HG03159 (cell line): Measurements from ENCODE around the gene SLC17A4.

Source experiments
- ATAC-seq: cut with Tn5 transposase; IDR thresholded peaks from one replicate; pipeline ENCODE4 v1.9.1; 2021; ENCODE audit warnings: mild to moderate bottlenecking, moderate library complexity; ENCODE audit not compliant: unreplicated experiment

Gene SLC17A4

DNA sequence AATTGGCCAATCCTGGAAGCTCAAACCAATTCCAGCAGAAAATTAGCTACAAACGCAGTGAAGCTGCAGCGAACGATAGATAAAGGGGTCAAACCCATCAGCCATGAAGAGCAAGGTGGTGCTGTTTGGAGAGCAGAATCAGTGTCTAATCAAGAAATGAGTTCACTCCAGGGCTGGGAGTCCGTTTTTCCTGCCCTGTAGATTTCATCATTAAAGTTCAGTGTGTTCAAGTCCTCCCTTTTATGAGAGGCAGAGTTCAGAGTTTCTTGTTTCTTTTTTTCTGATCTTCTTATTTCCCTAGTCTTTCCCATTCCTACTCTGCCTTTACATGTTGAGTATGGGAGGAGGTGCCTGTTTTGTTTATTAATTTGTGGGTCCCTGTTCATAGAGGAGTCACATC lies 46.9 kb downstream of the SLC17A4 start:
- ATAC-seq, result no peak

GRCh38 chr6:25804804-25805203 lies 50.3 kb downstream of the SLC17A4 start:
- no peak for ATAC-seq

GRCh38 chr6:25815194-25815593 lies 60.7 kb downstream of the SLC17A4 start:
- ATAC-seq, result no peak

- no peak for ATAC-seq
Observed at GRCh38 chr6:25816252-25816651, 61.7 kb downstream of the SLC17A4 start.

- ATAC-seq, result no peak
Observed at GRCh38 chr6:25821341-25821740, 66.8 kb downstream of the SLC17A4 start.

DNA sequence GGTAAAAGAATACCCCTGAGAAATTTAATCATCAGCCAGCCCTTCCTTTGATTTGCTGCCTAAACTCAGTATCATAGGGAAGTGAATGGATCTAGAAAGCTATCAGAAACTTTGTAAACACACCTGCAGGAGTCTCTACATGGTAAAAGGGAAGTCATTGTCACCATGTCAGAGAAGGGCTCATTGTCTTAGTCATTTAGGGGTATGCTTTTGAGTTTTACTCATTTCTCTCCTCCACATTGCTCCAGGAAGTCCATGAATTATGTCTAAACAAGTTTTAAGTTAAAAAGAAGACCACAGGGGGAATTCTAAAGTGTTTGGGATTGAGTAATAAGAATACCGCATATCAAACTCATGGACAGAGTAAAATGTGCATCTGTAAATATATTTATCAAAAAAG lies 74.8 kb downstream of the SLC17A4 start:
- no peak for ATAC-seq

DNA sequence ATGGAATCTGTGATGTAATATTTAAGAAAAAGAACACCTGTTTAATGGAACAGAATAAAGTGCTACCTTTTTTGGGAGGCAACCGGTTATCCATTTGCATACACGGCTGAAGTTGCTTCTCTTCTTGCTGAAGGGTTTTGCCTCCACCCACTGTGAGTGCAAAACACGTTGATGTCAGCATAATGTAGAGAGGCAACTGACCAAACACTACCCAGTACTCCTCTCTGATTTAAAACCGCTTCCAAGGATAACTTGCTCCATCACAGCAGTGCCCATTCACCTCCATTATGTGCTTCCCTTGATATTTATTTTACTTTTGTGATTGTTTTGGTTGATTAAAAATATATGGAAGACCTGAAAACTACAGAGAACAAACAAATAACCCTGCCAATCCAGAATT lies 75.9 kb downstream of the SLC17A4 start:
- ATAC-seq, result no peak
